Pancreas (tissue), 10 donors: Measurements from ENCODE around the gene GJA8. TPM values are rescaled to one million over a fixed set of nuclear protein-coding genes. Genes with fewer than 3 reads are reported as not detected.
"Not testable (repeated sequence)": the region's sequence is repeated elsewhere in the genome, so short reads cannot be mapped to it uniquely, and the experiment has no call there.

ENCODE experiments used
- ATAC-seq, 4 donors: fragments of 200-7000 bp; cut with Tn5 transposase; one replicate each; pipeline versions ENCODE4 v1.8.0 to v1.9.1; 2020; ENCODE audit warnings: mild to moderate bottlenecking in 4 of 4, moderate library complexity in 4 of 4
- DNase-seq, 6 donors: peaks; one replicate each; pipeline ENCODE4 v3.0.0-alpha.2; 2020
- FAIRE-seq: peaks from 2 replicates; lab custom pipeline; 2012; peaks lifted over from hg19 to GRCh38; lab: Jason Lieb, UNC
- H3K27ac ChIP-seq, 4 donors: fragments of 200-600 bp; sonication (generic); 1 replicate in 3 of 4; 2 replicates in 1 of 4; pipeline versions ENCODE4 v1.5.0 to v1.8.0; 2020
- H3K27me3 ChIP-seq, 4 donors: fragments of 200-600 bp; one replicate each; pipeline ENCODE4 v1.8.0; 2021
- H3K36me3 ChIP-seq, 3 donors: fragments of 200-600 bp; sonication (generic) in 1 of 3; one replicate each; pipeline versions ENCODE4 v1.5.0 to v1.8.0; 2020 to 2021
- H3K4me1 ChIP-seq, 3 donors: fragments of 200-600 bp; one replicate each; pipeline ENCODE4 v1.8.0; 2021
- H3K4me3 ChIP-seq, 4 donors: fragments of 200-600 bp; sonication (generic) in 2 of 4; one replicate each; pipeline versions ENCODE4 v1.5.0 to v1.8.0; 2020 to 2021
- H3K9me3 ChIP-seq, 4 donors: fragments of 200-600 bp; one replicate each; pipeline ENCODE4 v1.8.0; 2021
- CTCF ChIP-seq, 4 donors: fragments of 200-600 bp; sonication (generic) in 3 of 4; IDR thresholded peaks; one replicate each; pipeline versions ENCODE4 v1.5.0 to v1.8.0; 2021; ENCODE audit warnings: antibody characterized with exemption in 4 of 4
- WGBS, 2 donors: extraction: QIAGEN DNeasy Blood & Tissue Kit; methylation state at CpG; one replicate each; pipeline ENCODE4 v1.1.7; 2013; 5-methylcytosine and 5-hydroxymethylcytosine counted together
- intact Hi-C, 3 donors: fragments of 100-400 bp; cut with DNase I; formaldehyde crosslinking; loops; one replicate each; pipeline versions ENCODE4 v1.11.1 to v1.14.2; 2022
- polyA plus RNA-seq, 2 donors: library from polyadenylated mRNA; stranded (reverse); fragments of 200-250 nt; gene quantifications; one replicate each; pipeline ENCODE4 v1.2.3, GENCODE V29; 2013
- total RNA-seq, 6 donors: library from RNA; stranded (reverse); fragmentation: NEBNext Ultra II Directional in 4 of 6; extraction: Animal tissue kit (Norgen Biotek cat#: 25700) in 4 of 6; gene quantifications; one replicate each; pipeline versions ENCODE4 v1.2.1 to v1.2.4, GENCODE V29; 2021 to 2023
- donor health status: healthy with polysubstance abuse.
- donor health status: DM: no; HTN: no; CAD: no; lungs with moderate emphysema.
- donor health status: DM: no; HTN: no; CAD: no.
- donor health status: control.
- donor health status: control.
- donor health status: Bipolar disorder and iron deficiency.
- donor health status: DM: yes; HTN: yes; CAD: no.
- donor health status: DM: no; HTN: no; CAD: no.
- donor health status: DM: no; HTN: no; CAD: no.
- donor health status: DM: yes; HTN: yes; CAD: no.

The GJA8 gene
- total and polyA plus RNA-seq, 8 donors, result not detected

DNA sequence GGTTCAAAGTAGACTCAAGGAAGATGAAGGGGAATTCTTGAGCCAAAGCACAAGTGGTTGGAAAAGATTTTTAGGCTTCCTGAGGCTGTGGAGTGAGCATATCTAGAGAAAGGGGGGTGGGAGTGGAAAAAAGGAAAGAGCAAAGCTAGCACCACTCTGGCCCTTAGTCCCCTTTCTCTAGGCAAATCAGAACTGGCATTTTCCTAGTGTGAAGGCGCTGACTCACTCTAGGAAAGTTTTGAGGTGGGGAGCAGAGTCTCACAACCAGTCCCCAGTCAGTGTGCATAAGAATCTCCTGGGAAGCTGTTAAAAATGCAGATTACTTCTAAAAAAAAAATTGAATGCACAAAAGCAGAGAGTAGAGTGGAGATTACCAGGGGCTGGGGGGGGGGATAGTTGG, 22.2 kb downstream of the GJA8 start:
- no peaks in the 10 kb centered on the region for H3K36me3 ChIP-seq
- no peak for DNase-seq
- H3K27me3 ChIP-seq, result no peaks in the 10 kb centered on the region
- no peak for TF ChIP-seq CTCF (IDR thresholded peaks at IDR 0.05)
- H3K27ac ChIP-seq, result no peak overlapping the region
- ATAC-seq, result no peak
- WGBS, 2 donors, result 90 to 100% methylated on average over 1 of the region's 1 CpG
- intact Hi-C loops, result no loop called here
- no peaks in the 10 kb centered on the region for H3K9me3 ChIP-seq
- no peak overlapping the region for H3K4me3 ChIP-seq
- no peak for FAIRE-seq
- H3K4me1 ChIP-seq, result peaks cover 0 to 6% (median 2%) of the 10 kb centered on the region in 3 donors

DNA sequence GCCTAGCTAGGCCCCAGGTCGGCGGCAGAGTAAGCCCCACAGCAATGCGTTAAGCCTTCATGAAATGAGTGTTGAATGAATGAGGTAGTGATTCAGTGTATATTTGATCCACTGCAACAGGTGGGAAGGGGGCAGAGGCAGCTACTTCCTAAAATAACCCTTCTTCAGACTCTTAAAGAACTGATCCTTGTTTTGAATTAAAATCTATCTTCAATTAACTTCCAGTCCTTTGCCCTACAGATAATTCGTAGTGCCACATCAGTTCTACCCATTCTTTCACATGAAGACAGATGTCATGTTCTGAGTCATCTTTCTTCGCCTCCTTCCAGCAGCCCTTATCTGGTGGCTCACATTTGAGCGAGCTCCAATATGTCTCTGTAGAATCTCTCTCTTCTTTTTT, 24.6 kb downstream of the GJA8 start:
- DNase-seq, H3K27me3 ChIP-seq, FAIRE-seq, H3K36me3 ChIP-seq, H3K4me3 ChIP-seq, H3K9me3 ChIP-seq, intact Hi-C loops, ATAC-seq, H3K27ac ChIP-seq: not testable (repeated sequence)
- peaks cover 0 to 11% (median 10%) of the 10 kb centered on the region in 3 donors for H3K4me1 ChIP-seq
- 88 to 92% methylated on average over 1 to 3 of the region's 6 CpGs for WGBS, 2 donors

- 50 to 73% methylated on average over 2 to 4 of the region's 10 CpGs for WGBS, 2 donors
- peak in 2 of 4 donors; percentile 4 to 21 for ATAC-seq
- H3K27me3 ChIP-seq, result not testable (repeated sequence)
These were observed 25.1 kb downstream of the GJA8 start for GRCh38 chr1:147927689-147928088.

GRCh38 chr1:147928236-147929132, 25.9 kb downstream of the GJA8 start, which contains the start of gene GPR89B:
Gene GPR89B, plus strand, starts transcription at chr1:147928420. Its CDS starts 117 bp downstream, at chr1:147928537.
- Histone ChIP-seq H3K4me3 (peak within 1 kb of the TSS; percentile 67 to 84 (median 70)), H3K4me1 (peaks cover 0 to 11% (median 10%) of the 10 kb centered on the region in 3 donors), H3K27ac (peak within 1 kb of the TSS; percentile 83 to 88 (median 86))
- H3K27me3 ChIP-seq, FAIRE-seq, H3K36me3 ChIP-seq, H3K9me3 ChIP-seq, intact Hi-C loops: not testable (repeated sequence)
- DNase-seq (peak; percentile 90 to 96 (median 94)), ATAC-seq (peak; percentile 98 to 100 (median 98))
- WGBS, 2 donors, result 0 to 1% methylated on average over 48 to 57 of the region's 72 CpGs

More at GRCh38 chr1:147927689-147928088, 25.1 kb downstream of the GJA8 start:
- H3K9me3 ChIP-seq, H3K36me3 ChIP-seq, FAIRE-seq, H3K27ac ChIP-seq, H3K4me3 ChIP-seq, intact Hi-C loops: not testable (repeated sequence)
- peak in 1 of 6 donors; percentile 39 for DNase-seq
- H3K4me1 ChIP-seq, result peaks cover 0 to 11% (median 10%) of the 10 kb centered on the region in 3 donors

- 55 to 62% methylated on average over 2 of the region's 2 CpGs for WGBS, 2 donors
These were observed 28.5 kb downstream of the GJA8 start for GRCh38 chr1:147931137-147931536.

DNA sequence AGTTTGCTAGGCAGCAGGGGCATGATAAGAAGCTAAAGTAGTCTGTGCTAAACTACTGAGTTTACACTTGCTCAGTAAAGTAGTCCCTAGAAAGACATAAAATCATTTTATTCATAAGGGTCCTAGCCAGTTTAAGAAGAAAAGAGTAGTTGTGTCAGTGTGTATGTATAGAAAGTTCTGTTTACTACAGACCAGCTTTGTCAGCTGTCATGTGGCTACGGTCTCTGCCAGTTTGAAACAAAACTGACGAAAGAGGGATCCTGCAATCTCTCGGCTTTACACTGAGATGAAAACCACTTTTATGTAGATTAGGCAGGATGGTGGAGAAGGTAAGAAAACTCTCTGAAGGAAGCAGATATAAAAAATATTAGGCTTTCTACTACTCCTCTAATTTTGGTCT, 32.7 kb downstream of the GJA8 start:
- H3K36me3 ChIP-seq, H3K4me3 ChIP-seq, ATAC-seq, H3K27ac ChIP-seq, FAIRE-seq, H3K9me3 ChIP-seq, H3K4me1 ChIP-seq, DNase-seq, H3K27me3 ChIP-seq, intact Hi-C loops: not testable (repeated sequence)
- WGBS, 2 donors, result 95 to 96% methylated on average over 3 of the region's 3 CpGs

More at GRCh38 chr1:147931137-147931536, 28.5 kb downstream of the GJA8 start:
- intact Hi-C loops, H3K4me3 ChIP-seq, H3K36me3 ChIP-seq, DNase-seq, FAIRE-seq, H3K27me3 ChIP-seq, H3K9me3 ChIP-seq, H3K27ac ChIP-seq, ATAC-seq: not testable (repeated sequence)
- H3K4me1 ChIP-seq, result peaks cover 0 to 11% (median 10%) of the 10 kb centered on the region in 3 donors

DNA sequence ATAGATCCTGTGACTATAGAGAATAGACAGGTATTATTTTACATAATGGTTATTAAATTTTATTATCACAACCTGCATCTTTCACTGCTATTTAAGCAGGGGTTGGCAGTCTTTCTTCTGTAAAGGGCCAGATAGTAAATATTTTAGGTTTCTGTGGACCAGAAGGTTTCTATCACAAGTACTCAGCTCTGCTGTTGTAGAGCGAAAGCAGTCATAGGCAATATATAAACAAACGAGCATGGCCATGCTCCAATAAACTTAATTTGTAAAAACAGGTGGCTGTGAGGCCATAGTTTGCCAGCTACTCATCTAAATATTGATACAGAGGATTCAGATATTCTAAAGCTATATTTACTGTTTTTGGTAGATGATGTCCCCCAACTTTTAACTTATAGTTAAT, 37.9 kb downstream of the GJA8 start:
- H3K27me3 ChIP-seq, H3K27ac ChIP-seq, H3K36me3 ChIP-seq, H3K4me1 ChIP-seq, FAIRE-seq, intact Hi-C loops, DNase-seq, H3K9me3 ChIP-seq, ATAC-seq, H3K4me3 ChIP-seq: not testable (repeated sequence)
- WGBS, 2 donors, result 84 to 88% methylated on average over 2 of the region's 2 CpGs

DNA sequence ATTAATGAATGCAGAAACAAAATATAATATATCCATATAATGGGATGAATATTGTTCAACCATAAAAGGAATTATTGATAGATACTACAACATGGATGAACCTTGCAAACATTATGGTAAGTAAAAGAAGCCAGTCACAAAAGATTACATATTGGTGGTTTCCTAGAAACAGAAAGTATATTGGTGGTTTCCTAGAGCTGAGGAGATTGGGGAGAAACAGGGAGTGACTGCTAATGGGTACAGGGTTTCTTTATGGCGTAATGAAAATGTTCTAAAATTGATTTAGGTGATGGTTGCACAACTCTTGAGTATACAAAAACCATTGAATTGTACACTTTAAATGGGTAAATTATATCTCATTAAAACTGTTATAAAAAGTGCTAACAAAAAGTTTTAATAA, 40.0 kb downstream of the GJA8 start:
- H3K4me3 ChIP-seq, ATAC-seq, H3K27ac ChIP-seq, intact Hi-C loops, H3K27me3 ChIP-seq, DNase-seq, H3K9me3 ChIP-seq, H3K4me1 ChIP-seq, H3K36me3 ChIP-seq: not testable (repeated sequence)
- FAIRE-seq, result peak; percentile 23
- WGBS, 2 donors, result no CpG with 5 or more reads among the region's 1 CpG

DNA sequence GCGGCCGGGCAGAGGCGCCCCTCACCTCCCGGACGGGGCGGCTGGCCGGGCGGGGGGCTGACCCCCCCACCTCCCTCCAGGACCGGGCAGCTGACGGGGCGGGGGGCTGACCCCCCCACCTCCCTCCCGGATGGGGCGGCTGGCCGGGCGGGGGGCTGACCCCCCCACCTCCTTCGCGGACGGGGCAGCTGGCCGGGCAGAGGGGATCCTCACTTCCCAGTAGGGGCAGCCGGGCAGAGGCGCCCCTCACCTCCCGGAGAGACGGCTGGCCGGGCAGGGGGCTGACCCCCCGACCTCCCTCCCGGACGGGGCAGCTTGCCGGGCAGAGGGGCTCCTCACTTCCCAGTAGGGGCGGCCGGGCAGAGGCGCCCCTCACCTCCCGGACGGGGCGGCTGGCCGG, 46.9 kb downstream of the GJA8 start:
- H3K27ac ChIP-seq, H3K27me3 ChIP-seq, H3K36me3 ChIP-seq, ATAC-seq, intact Hi-C loops, H3K4me3 ChIP-seq, H3K9me3 ChIP-seq, H3K4me1 ChIP-seq, FAIRE-seq: not testable (repeated sequence)
- peak in 2 of 6 donors; percentile 12 to 61 for DNase-seq
- whole genome bisulfite sequencing, 2 donors, result 95 to 96% methylated on average over 4 to 35 of the region's 35 CpGs
